ENCODE data around the gene PHETA2.

DNA sequence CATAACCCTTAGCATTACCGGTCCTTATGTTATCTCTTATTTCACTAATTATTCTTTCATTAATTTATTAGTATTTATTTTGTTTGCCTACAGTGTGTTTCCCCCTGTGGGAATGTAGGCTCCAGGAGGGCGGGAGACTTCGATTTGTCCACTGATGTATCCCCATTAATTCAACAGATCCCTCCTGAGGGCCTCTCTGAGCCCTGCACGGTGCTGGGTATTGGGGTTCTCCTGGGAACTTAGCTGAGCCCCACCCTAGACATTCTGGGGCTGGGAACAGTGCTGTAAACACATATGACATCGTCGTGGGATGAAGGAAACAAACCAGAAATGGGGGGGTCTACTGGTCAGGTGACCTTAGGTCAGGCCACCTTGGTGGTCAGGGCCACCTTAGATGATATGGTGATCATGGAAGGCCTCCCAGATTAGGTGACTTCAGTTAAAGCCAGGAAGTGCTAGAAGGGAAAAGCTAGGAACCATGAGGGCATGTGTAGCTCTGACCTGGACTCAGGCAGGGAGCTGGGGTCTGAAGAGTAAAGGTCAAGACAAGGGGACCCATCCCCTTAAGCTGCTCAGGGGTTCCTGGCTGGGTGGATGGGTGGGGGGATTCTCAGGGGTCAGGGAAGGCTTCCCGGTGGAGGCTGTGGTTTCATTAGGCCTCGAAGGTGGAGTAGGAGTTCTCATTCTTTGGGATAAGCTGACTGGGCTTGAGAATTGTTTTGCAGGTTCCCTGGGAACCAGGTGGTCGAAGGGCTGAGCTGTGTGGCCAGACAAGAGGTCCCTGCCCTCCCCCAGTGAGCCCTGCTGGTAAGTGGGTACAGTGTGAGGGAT lies 1.0 kb downstream of the PHETA2 start:
- TF ChIP-seq, protein P1, sequence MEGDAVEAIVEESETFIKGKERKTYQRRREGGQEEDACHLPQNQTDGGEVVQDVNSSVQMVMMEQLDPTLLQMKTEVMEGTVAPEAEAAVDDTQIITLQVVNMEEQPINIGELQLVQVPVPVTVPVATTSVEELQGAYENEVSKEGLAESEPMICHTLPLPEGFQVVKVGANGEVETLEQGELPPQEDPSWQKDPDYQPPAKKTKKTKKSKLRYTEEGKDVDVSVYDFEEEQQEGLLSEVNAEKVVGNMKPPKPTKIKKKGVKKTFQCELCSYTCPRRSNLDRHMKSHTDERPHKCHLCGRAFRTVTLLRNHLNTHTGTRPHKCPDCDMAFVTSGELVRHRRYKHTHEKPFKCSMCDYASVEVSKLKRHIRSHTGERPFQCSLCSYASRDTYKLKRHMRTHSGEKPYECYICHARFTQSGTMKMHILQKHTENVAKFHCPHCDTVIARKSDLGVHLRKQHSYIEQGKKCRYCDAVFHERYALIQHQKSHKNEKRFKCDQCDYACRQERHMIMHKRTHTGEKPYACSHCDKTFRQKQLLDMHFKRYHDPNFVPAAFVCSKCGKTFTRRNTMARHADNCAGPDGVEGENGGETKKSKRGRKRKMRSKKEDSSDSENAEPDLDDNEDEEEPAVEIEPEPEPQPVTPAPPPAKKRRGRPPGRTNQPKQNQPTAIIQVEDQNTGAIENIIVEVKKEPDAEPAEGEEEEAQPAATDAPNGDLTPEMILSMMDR (IDR thresholded peaks at IDR 0.05 in 2 of 3, conservative IDR thresholded peaks at IDR 0.05 in 1 of 3; ENCODE audit: borderline replicate concordance in 1 of 3, insufficient read depth in 1 of 3, low read depth in 2 of 3, low read length in 2 of 3), result no peak
- TF ChIP-seq, protein P2, sequence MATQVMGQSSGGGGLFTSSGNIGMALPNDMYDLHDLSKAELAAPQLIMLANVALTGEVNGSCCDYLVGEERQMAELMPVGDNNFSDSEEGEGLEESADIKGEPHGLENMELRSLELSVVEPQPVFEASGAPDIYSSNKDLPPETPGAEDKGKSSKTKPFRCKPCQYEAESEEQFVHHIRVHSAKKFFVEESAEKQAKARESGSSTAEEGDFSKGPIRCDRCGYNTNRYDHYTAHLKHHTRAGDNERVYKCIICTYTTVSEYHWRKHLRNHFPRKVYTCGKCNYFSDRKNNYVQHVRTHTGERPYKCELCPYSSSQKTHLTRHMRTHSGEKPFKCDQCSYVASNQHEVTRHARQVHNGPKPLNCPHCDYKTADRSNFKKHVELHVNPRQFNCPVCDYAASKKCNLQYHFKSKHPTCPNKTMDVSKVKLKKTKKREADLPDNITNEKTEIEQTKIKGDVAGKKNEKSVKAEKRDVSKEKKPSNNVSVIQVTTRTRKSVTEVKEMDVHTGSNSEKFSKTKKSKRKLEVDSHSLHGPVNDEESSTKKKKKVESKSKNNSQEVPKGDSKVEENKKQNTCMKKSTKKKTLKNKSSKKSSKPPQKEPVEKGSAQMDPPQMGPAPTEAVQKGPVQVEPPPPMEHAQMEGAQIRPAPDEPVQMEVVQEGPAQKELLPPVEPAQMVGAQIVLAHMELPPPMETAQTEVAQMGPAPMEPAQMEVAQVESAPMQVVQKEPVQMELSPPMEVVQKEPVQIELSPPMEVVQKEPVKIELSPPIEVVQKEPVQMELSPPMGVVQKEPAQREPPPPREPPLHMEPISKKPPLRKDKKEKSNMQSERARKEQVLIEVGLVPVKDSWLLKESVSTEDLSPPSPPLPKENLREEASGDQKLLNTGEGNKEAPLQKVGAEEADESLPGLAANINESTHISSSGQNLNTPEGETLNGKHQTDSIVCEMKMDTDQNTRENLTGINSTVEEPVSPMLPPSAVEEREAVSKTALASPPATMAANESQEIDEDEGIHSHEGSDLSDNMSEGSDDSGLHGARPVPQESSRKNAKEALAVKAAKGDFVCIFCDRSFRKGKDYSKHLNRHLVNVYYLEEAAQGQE (IDR thresholded peaks at IDR 0.05; ENCODE audit: low read depth), result no peak
- TF ChIP-seq, protein P3, sequence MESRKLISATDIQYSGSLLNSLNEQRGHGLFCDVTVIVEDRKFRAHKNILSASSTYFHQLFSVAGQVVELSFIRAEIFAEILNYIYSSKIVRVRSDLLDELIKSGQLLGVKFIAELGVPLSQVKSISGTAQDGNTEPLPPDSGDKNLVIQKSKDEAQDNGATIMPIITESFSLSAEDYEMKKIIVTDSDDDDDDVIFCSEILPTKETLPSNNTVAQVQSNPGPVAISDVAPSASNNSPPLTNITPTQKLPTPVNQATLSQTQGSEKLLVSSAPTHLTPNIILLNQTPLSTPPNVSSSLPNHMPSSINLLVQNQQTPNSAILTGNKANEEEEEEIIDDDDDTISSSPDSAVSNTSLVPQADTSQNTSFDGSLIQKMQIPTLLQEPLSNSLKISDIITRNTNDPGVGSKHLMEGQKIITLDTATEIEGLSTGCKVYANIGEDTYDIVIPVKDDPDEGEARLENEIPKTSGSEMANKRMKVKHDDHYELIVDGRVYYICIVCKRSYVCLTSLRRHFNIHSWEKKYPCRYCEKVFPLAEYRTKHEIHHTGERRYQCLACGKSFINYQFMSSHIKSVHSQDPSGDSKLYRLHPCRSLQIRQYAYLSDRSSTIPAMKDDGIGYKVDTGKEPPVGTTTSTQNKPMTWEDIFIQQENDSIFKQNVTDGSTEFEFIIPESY (IDR thresholded peaks at IDR 0.05; ENCODE audit: extremely low read depth, insufficient replicate concordance, low read length), result no peak
- TF ChIP-seq EZH2 (IDR thresholded peaks at IDR 0.05) (no peak), EZH2phosphoT487 (IDR thresholded peaks at IDR 0.05; ENCODE audit: borderline replicate concordance) (no peak), SIN3A (IDR thresholded peaks at IDR 0.05; ENCODE audit: low read depth) (no peak), POLR2AphosphoS5 (IDR thresholded peaks at IDR 0.05; ENCODE audit: low read depth, low read length) (no peak), CBX3 (IDR thresholded peaks at IDR 0.05; ENCODE audit: low read depth) (no peak), FOSL1 (IDR thresholded peaks at IDR 0.05; ENCODE audit: low read depth) (no peak), POLR2A (IDR thresholded peaks at IDR 0.05; ENCODE audit: borderline replicate concordance, extremely low read depth, insufficient read depth, insufficient read length) (no peak), ZNF274 (IDR thresholded peaks at IDR 0.05; ENCODE audit: low read depth, low read length) (no peak; the same call in 1 of the 2 replicates), YY1 (IDR thresholded peaks at IDR 0.05; ENCODE audit: extremely low read depth, insufficient replicate concordance, low read depth, low read length) (no peak)
- TF ChIP-seq, protein P4, sequence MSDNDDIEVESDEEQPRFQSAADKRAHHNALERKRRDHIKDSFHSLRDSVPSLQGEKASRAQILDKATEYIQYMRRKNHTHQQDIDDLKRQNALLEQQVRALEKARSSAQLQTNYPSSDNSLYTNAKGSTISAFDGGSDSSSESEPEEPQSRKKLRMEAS (IDR thresholded peaks at IDR 0.05), result no peak
